HG03060 (cell line): Measurements from ENCODE around the gene MPZL3.

ENCODE experiments used
- ATAC-seq: cut with Tn5 transposase; IDR thresholded peaks from one replicate; pipeline ENCODE4 v1.9.1; 2021; ENCODE audit warnings: low read depth, moderate number of reproducible peaks; ENCODE audit not compliant: unreplicated experiment

MPZL3 gene

GRCh38 chr11:118265954-118266353 is 13.8 kb upstream of the MPZL3 start:
- no peak for ATAC-seq

GRCh38 chr11:118264569-118265465 is 12.7 kb upstream of the MPZL3 start:
- no peak for ATAC-seq

- ATAC-seq: no peak
These were observed 11.8 kb upstream of the MPZL3 start, which contains the start of gene MPZL2 for GRCh38 chr11:118263695-118264568. Gene MPZL2, minus strand, starts transcription at chr11:118264297. Its CDS starts 144 bp downstream, at chr11:118264153.

GRCh38 chr11:118263112-118263511 is 10.9 kb upstream of the MPZL3 start:
- no peak for ATAC-seq

GRCh38 chr11:118260353-118260752 is 8.2 kb upstream of the MPZL3 start:
- ATAC-seq: no peak

- no peak for ATAC-seq
These were observed 7.0 kb upstream of the MPZL3 start for GRCh38 chr11:118259138-118259537.

- ATAC-seq: no peak
These were observed 6.2 kb upstream of the MPZL3 start for GRCh38 chr11:118258410-118258809.

GRCh38 chr11:118252688-118253087 is 523 bp upstream of the MPZL3 start:
- no peak for ATAC-seq

GRCh38 chr11:118247041-118247440 is 5.1 kb downstream of the MPZL3 start:
- ATAC-seq: no peak

GRCh38 chr11:118245936-118246562 is 6.1 kb downstream of the MPZL3 start:
- no peak for ATAC-seq

GRCh38 chr11:118243993-118244762 is 8.0 kb downstream of the MPZL3 start:
- ATAC-seq: no peak

- ATAC-seq: no peak
These were observed 9.0 kb downstream of the MPZL3 start for GRCh38 chr11:118243161-118243560.

- no peak for ATAC-seq
These were observed 10.4 kb downstream of the MPZL3 start for GRCh38 chr11:118241764-118242098.

GRCh38 chr11:118240999-118241763 is 11.0 kb downstream of the MPZL3 start:
- peak; percentile 56 for ATAC-seq

GRCh38 chr11:118239509-118240205 is 12.5 kb downstream of the MPZL3 start:
- ATAC-seq: no peak

GRCh38 chr11:118238929-118239328 is 13.2 kb downstream of the MPZL3 start:
- no peak for ATAC-seq

- ATAC-seq: no peak
These were observed 13.7 kb downstream of the MPZL3 start for GRCh38 chr11:118238421-118238820.

- no peak for ATAC-seq
These were observed 16.0 kb downstream of the MPZL3 start for GRCh38 chr11:118236170-118236569.

- no peak for ATAC-seq
These were observed 17.3 kb downstream of the MPZL3 start for GRCh38 chr11:118234833-118235232.
